ENCODE data around the gene PTP4A1. TPM values are rescaled to one million over a fixed set of nuclear protein-coding genes. Genes with fewer than 3 reads are reported as not detected.

The PTP4A1 gene
- total and polyA plus RNA-seq, 2 experiments from 2014 or later: 18.7 to 62.2 TPM

DNA sequence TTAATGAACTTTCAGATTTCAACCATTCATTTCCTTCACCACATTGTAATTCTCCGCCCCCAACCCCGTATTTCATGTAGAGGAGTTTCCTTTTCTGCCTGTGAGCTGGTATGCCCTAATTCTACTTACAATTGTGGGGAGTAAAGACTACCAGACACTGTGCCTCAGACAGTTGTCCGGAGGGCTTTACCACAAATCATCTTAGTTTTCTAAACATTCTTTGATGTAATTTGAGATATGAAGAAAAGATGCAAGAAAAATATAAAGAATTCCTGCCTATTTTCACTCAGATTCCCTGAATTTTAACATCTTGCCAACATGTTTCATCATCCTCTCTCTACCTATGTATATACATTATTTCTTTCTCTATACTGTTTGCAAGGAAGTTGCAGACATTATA, 28.3 kb upstream of the PTP4A1 start:
- no peak for DNase-seq (ENCODE audit: low read depth in 1 of 2, low spot score in 1 of 2)
- Histone ChIP-seq H3K27me3 (peaks cover 62% of the 10 kb centered on the region), H3K9me3 (ENCODE audit: low read depth) (no peaks in the 10 kb centered on the region), H3K36me3 (no peaks in the 10 kb centered on the region), H3K27ac (no peak overlapping the region), H3K4me3 (no peak overlapping the region), H3K4me1 (ENCODE audit: low read depth) (no peaks in the 10 kb centered on the region)
- TF ChIP-seq, protein P1, sequence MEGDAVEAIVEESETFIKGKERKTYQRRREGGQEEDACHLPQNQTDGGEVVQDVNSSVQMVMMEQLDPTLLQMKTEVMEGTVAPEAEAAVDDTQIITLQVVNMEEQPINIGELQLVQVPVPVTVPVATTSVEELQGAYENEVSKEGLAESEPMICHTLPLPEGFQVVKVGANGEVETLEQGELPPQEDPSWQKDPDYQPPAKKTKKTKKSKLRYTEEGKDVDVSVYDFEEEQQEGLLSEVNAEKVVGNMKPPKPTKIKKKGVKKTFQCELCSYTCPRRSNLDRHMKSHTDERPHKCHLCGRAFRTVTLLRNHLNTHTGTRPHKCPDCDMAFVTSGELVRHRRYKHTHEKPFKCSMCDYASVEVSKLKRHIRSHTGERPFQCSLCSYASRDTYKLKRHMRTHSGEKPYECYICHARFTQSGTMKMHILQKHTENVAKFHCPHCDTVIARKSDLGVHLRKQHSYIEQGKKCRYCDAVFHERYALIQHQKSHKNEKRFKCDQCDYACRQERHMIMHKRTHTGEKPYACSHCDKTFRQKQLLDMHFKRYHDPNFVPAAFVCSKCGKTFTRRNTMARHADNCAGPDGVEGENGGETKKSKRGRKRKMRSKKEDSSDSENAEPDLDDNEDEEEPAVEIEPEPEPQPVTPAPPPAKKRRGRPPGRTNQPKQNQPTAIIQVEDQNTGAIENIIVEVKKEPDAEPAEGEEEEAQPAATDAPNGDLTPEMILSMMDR (IDR thresholded peaks at IDR 0.05; ENCODE audit: low read depth, low read length): no peak

DNA sequence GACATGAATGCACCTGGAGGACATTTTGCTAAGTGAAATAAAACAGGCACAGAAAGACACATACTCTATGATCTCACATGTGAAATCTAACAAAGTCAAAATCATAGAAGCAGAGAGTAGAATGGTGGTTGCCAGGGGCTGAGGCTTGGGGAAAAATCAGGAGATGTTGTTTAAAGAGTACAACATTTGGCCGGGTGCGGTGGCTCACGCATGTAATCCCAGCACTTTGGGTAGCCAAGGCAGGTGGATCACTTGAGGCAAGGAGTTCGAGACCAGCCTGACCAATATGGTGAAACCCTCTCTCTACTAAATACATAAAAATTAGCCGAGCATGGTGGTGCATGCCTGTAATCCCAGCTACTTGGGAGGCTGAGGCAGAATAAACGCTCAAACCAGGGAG, 26.0 kb upstream of the PTP4A1 start:
- DNase-seq (ENCODE audit: low read depth in 1 of 2, low spot score in 1 of 2): no peak
- Histone ChIP-seq H3K4me1 (ENCODE audit: low read depth) (peaks cover 6% of the 10 kb centered on the region), H3K4me3 (no peak overlapping the region), H3K36me3 (no peaks in the 10 kb centered on the region), H3K27me3 (peaks cover 40% of the 10 kb centered on the region), H3K9me3 (ENCODE audit: low read depth) (no peaks in the 10 kb centered on the region), H3K27ac (no peak overlapping the region)
- TF ChIP-seq, protein P1 (IDR thresholded peaks at IDR 0.05; ENCODE audit: low read depth, low read length): no peak

DNA sequence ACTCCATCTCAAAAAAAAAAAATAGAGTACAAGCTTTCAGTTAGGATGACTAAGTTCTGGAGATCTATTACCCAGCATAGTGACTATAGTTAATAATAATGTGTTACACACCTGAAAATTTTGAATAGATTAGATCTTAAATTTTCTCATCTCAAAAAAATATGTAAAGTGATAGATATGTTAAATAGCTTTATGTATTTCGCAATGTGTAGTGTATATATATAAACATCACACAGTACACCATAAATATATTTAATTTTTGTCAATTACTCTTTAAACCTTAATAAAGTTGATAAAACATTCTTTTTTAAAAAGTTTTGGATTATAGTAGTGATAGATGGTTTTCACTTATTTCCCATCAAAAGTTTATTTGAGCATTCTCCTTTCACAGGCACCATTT, 25.6 kb upstream of the PTP4A1 start:
- Histone ChIP-seq H3K4me1 (ENCODE audit: low read depth) (peaks cover 6% of the 10 kb centered on the region), H3K9me3 (ENCODE audit: low read depth) (no peaks in the 10 kb centered on the region), H3K27me3 (peaks cover 35% of the 10 kb centered on the region), H3K4me3 (no peak overlapping the region), H3K36me3 (no peaks in the 10 kb centered on the region), H3K27ac (no peak overlapping the region)
- TF ChIP-seq, protein P1 (IDR thresholded peaks at IDR 0.05; ENCODE audit: low read depth, low read length): no peak
- DNase-seq (ENCODE audit: low read depth in 1 of 2, low spot score in 1 of 2): no peak

DNA sequence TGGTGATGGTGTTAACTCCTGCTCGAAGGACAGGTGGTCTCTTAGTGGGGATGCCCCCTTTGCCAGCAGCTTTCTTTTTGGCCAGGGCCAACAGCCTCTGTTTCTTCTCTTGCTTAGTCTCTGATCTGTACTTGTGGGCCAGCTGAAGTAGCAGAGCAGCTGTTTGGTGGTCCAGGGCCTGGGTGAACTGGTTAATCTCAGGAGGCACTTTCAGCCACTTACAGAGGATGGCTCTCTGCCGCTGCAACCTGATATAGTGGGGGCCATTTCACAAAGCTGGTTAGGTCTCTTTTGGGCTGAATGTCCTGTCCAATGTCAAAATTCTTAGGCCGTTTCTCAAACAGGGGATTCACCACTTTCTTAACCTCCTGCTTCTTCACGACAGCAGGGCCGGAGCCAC, 23.2 kb upstream of the PTP4A1 start:
- peaks cover 15% of the 10 kb centered on the region for H3K27me3 ChIP-seq
- TF ChIP-seq, protein P1 (IDR thresholded peaks at IDR 0.05; ENCODE audit: low read depth, low read length): no peak
- peaks cover 8% of the 10 kb centered on the region for H3K4me1 ChIP-seq (ENCODE audit: low read depth)
- no peak overlapping the region for H3K4me3 ChIP-seq
- no peak overlapping the region for H3K27ac ChIP-seq
- H3K9me3 ChIP-seq (ENCODE audit: low read depth): no peaks in the 10 kb centered on the region
- no peaks in the 10 kb centered on the region for H3K36me3 ChIP-seq
- DNase-seq (ENCODE audit: low read depth in 1 of 2, low spot score in 1 of 2): peak in 1 of 2 donors; percentile 59

DNA sequence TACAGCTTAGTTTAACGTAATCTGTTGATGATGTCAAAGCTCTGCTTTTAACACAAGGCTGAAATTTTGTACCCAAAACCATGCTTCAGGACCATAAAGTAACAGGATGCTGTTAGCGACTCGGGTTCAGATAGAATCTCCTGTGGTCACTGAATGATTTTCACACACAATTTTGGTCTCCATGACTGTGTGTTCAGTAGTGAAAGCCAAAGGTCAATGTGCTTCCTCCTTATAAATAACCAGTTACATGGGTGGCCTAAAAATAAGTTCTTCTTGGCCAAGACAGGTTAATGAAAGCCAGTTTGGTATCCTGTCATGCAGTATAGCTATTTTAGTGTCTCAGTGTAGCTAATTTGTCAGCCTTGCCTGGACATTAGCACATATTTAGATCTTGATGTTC, 19.1 kb upstream of the PTP4A1 start:
- TF ChIP-seq, protein P1 (IDR thresholded peaks at IDR 0.05; ENCODE audit: low read depth, low read length): no peak

DNA sequence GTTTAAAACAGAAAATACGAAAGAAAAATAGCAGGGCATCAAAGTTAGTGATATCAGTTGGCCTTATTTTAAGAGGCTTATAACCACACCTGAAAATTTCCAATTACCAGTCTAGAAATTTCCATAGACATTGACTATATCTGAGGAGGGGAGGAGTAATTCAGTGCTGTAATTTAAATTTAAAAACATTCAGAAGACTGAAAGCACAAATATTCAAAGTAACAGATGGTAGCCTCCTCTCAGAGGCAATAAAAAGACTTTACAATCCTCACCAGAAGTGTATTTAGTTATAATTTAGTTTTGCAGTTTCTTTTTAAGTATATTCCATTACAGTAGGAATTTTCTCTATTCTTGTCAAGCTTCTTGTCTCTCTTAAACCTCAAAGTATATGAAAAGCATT, 18.4 kb upstream of the PTP4A1 start:
- Histone ChIP-seq H3K36me3 (no peaks in the 10 kb centered on the region), H3K9me3 (ENCODE audit: low read depth) (no peaks in the 10 kb centered on the region), H3K4me3 (no peak overlapping the region), H3K27me3 (no peaks in the 10 kb centered on the region), H3K27ac (no peak overlapping the region), H3K4me1 (ENCODE audit: low read depth) (peaks cover 8% of the 10 kb centered on the region)
- DNase-seq (ENCODE audit: low read depth in 1 of 2, low spot score in 1 of 2): no peak
- TF ChIP-seq, protein P1 (IDR thresholded peaks at IDR 0.05; ENCODE audit: low read depth, low read length): no peak

More for the DNA sequence above, 19.1 kb upstream of the PTP4A1 start:
- Histone ChIP-seq H3K27me3 (no peaks in the 10 kb centered on the region), H3K9me3 (ENCODE audit: low read depth) (no peaks in the 10 kb centered on the region), H3K4me3 (no peak overlapping the region), H3K4me1 (ENCODE audit: low read depth) (peaks cover 8% of the 10 kb centered on the region), H3K36me3 (no peaks in the 10 kb centered on the region), H3K27ac (no peak overlapping the region)
- no peak for DNase-seq (ENCODE audit: low read depth in 1 of 2, low spot score in 1 of 2)
